Astrocyte (in vitro differentiated cells and primary cell): ENCODE results near the gene OR52D1. TPM values are rescaled to one million over a fixed set of nuclear protein-coding genes. Genes with fewer than 3 reads are reported as not detected.

Experiments used
- DNase-seq: peaks from one replicate; pipeline ENCODE4 v3.0.0-alpha.2; 2010; ENCODE audit warnings: low read depth
- FAIRE-seq: peaks from 2 replicates; lab custom pipeline; 2011; peaks lifted over from hg19 to GRCh38; lab: Jason Lieb, UNC
- H2AFZ ChIP-seq: 2 replicates; pipeline ENCODE4 v1.6.0; 2012; ENCODE audit warnings: low read depth, low read length, inconsistent platforms
- H3K27ac ChIP-seq: 2 replicates; pipeline ENCODE4 v1.5.1; 2011; ENCODE audit warnings: low read depth, low read length, inconsistent platforms
- H3K27me3 ChIP-seq: 2 replicates; pipeline ENCODE4 v1.6.0; 2011; ENCODE audit warnings: low read length, inconsistent platforms; ENCODE audit not compliant: insufficient read depth
- H3K36me3 ChIP-seq: 2 replicates; pipeline ENCODE4 v1.5.1; 2011; ENCODE audit warnings: low read length, inconsistent platforms; ENCODE audit not compliant: insufficient read depth
- H3K4me1 ChIP-seq: 2 replicates; pipeline ENCODE4 v1.5.1; 2011; ENCODE audit warnings: low read length, inconsistent platforms; ENCODE audit not compliant: insufficient read depth
- H3K4me2 ChIP-seq: 2 replicates; pipeline ENCODE4 v1.6.0; 2012; ENCODE audit warnings: low read length, inconsistent platforms
- H3K4me3 ChIP-seq: 2 replicates; pipeline ENCODE4 v1.5.1; 2011; ENCODE audit warnings: low read depth, mild to moderate bottlenecking, low read length, inconsistent platforms; ENCODE audit not compliant: insufficient read depth
- H3K79me2 ChIP-seq: 2 replicates; pipeline ENCODE4 v1.6.0; 2012; ENCODE audit warnings: mild to moderate bottlenecking, low read length, inconsistent platforms; ENCODE audit not compliant: insufficient read depth
- H3K9ac ChIP-seq: 2 replicates; pipeline ENCODE4 v1.6.0; 2012; ENCODE audit warnings: mild to moderate bottlenecking, low read length, inconsistent platforms
- H3K9me3 ChIP-seq: 2 replicates; pipeline ENCODE4 v1.5.1; 2012; ENCODE audit warnings: low read depth, mild to moderate bottlenecking, low read length, inconsistent platforms; ENCODE audit not compliant: insufficient read depth
- H4K20me1 ChIP-seq: 2 replicates; pipeline ENCODE4 v1.6.0; 2012; ENCODE audit warnings: low read length, inconsistent platforms; ENCODE audit not compliant: insufficient read depth
- H3K27ac Mint-ChIP-seq: one replicate; pipeline ENCODE4 v1.8.0; 2021; ENCODE audit warnings: mild to moderate bottlenecking, mixed read lengths; ENCODE audit not compliant: unreplicated experiment
- H3K27me3 Mint-ChIP-seq: one replicate; pipeline ENCODE4 v1.8.0; 2021; ENCODE audit warnings: low read depth, mixed read lengths; ENCODE audit not compliant: unreplicated experiment
- H3K36me3 Mint-ChIP-seq: one replicate; pipeline ENCODE4 v1.8.0; 2021; ENCODE audit warnings: low read depth, mixed read lengths; ENCODE audit not compliant: unreplicated experiment
- H3K4me1 Mint-ChIP-seq: one replicate; pipeline ENCODE4 v1.8.0; 2021; ENCODE audit warnings: low read depth, mixed read lengths; ENCODE audit not compliant: unreplicated experiment
- H3K4me3 Mint-ChIP-seq: one replicate; pipeline ENCODE4 v1.8.0; 2021; ENCODE audit warnings: mild to moderate bottlenecking, moderate library complexity, mixed read lengths; ENCODE audit not compliant: unreplicated experiment
- H3K9me3 Mint-ChIP-seq: one replicate; pipeline ENCODE4 v1.8.0; 2021; ENCODE audit warnings: mild to moderate bottlenecking, mixed read lengths; ENCODE audit not compliant: unreplicated experiment
- EZH2 ChIP-seq: IDR thresholded peaks from 2 replicates; pipeline ENCODE4 v1.6.1; 2012; ENCODE audit warnings: mild to moderate bottlenecking, low read length, inconsistent platforms; ENCODE audit not compliant: insufficient read depth
- total RNA-seq: library from RNA; stranded (reverse); gene quantifications from 2 replicates; pipeline ENCODE4 v1.2.1, GENCODE V29; 2021
- TF ChIP-seq, protein P1 (sequence below): IDR thresholded peaks from 2 replicates; pipeline ENCODE4 v1.5.1; 2011; ENCODE audit warnings: low read depth, mild to moderate bottlenecking, inconsistent platforms, low read length, moderate library complexity; ENCODE audit not compliant: insufficient read depth

OR52D1 gene
- total RNA-seq, 1 donor from 2014 or later: not detected

- Histone ChIP-seq H3K9me3 (no peaks in the 10 kb centered on the region), H3K79me2 (no peaks in the 10 kb centered on the region), H3K4me1 (no peaks in the 10 kb centered on the region), H3K4me3 (no peak overlapping the region), H4K20me1 (no peaks in the 10 kb centered on the region), H3K27me3 (no peaks in the 10 kb centered on the region), H3K36me3 (no peaks in the 10 kb centered on the region), H3K9ac (no peak overlapping the region), H2AFZ (no peak overlapping the region), H3K27ac (no peak overlapping the region), H3K4me2 (no peak overlapping the region)
- H3K36me3 Mint-ChIP-seq: peaks cover 2% of the 10 kb centered on the region
- H3K9me3 Mint-ChIP-seq: no peaks in the 10 kb centered on the region
- no peak overlapping the region for H3K27ac Mint-ChIP-seq
- H3K4me3 Mint-ChIP-seq: no peak overlapping the region
- H3K27me3 Mint-ChIP-seq: peaks cover 4% of the 10 kb centered on the region
- FAIRE-seq (no peak), DNase-seq (no peak)
- no peak for TF ChIP-seq EZH2
- TF ChIP-seq, protein P1, sequence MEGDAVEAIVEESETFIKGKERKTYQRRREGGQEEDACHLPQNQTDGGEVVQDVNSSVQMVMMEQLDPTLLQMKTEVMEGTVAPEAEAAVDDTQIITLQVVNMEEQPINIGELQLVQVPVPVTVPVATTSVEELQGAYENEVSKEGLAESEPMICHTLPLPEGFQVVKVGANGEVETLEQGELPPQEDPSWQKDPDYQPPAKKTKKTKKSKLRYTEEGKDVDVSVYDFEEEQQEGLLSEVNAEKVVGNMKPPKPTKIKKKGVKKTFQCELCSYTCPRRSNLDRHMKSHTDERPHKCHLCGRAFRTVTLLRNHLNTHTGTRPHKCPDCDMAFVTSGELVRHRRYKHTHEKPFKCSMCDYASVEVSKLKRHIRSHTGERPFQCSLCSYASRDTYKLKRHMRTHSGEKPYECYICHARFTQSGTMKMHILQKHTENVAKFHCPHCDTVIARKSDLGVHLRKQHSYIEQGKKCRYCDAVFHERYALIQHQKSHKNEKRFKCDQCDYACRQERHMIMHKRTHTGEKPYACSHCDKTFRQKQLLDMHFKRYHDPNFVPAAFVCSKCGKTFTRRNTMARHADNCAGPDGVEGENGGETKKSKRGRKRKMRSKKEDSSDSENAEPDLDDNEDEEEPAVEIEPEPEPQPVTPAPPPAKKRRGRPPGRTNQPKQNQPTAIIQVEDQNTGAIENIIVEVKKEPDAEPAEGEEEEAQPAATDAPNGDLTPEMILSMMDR: no peak
- H3K4me1 Mint-ChIP-seq: no peaks in the 10 kb centered on the region
These were observed 45.6 kb downstream of the OR52D1 start for GRCh38 chr11:5534046-5534445.

- Histone ChIP-seq H3K9me3 (no peaks in the 10 kb centered on the region), H3K4me2 (no peak overlapping the region), H3K9ac (no peak overlapping the region), H4K20me1 (no peaks in the 10 kb centered on the region), H3K4me1 (no peaks in the 10 kb centered on the region), H2AFZ (no peak overlapping the region), H3K79me2 (no peaks in the 10 kb centered on the region), H3K27me3 (no peaks in the 10 kb centered on the region), H3K36me3 (no peaks in the 10 kb centered on the region), H3K27ac (no peak overlapping the region), H3K4me3 (no peak overlapping the region)
- TF ChIP-seq EZH2: no peak
- TF ChIP-seq, protein P1: no peak
- Mint-ChIP-seq H3K4me1 (no peaks in the 10 kb centered on the region), H3K27me3 (no peaks in the 10 kb centered on the region), H3K4me3 (no peak overlapping the region), H3K9me3 (no peaks in the 10 kb centered on the region), H3K27ac (no peak overlapping the region), H3K36me3 (peaks cover 2% of the 10 kb centered on the region)
- DNase-seq (no peak), FAIRE-seq (no peak)
These were observed 48.0 kb downstream of the OR52D1 start for GRCh38 chr11:5536482-5536881.

Other genes with a start within 250 kb of the OR52D1 start
- gene HBG1, start 238.8 kb upstream of the OR52D1 start, total RNA-seq: not detected in 2 replicates
- gene HBG2, start 233.9 kb upstream of the OR52D1 start, total RNA-seq: not detected in 2 replicates
- not detected in 2 replicates for gene HBE1, start 218.7 kb upstream of the OR52D1 start, total RNA-seq
- not detected in 2 replicates for gene OR51B4, start 186.7 kb upstream of the OR52D1 start, total RNA-seq
- gene OR51B2, start 164.4 kb upstream of the OR52D1 start, total RNA-seq: not detected in 2 replicates
- not detected in 2 replicates for gene OR51B5, start 145.2 kb upstream of the OR52D1 start, total RNA-seq
- gene OR51B6, start 137.2 kb upstream of the OR52D1 start, total RNA-seq: not detected in 2 replicates
- not detected in 2 replicates for gene OR51M1, start 104.9 kb upstream of the OR52D1 start, total RNA-seq
- not detected in 2 replicates for gene OR51Q1, start 66.6 kb upstream of the OR52D1 start, total RNA-seq
- not detected in 2 replicates for gene OR51I1, start 47.2 kb upstream of the OR52D1 start, total RNA-seq
- gene OR51I2, start 39.4 kb upstream of the OR52D1 start, total RNA-seq: not detected in 2 replicates
- gene UBQLN3, start 21.3 kb downstream of the OR52D1 start, total RNA-seq: not detected in 2 replicates
- 0.27 TPM in 1 of 2 replicates, not detected in the other for gene UBQLNL, start 28.0 kb downstream of the OR52D1 start, total RNA-seq
- gene OR52H1, start 59.9 kb downstream of the OR52D1 start, total RNA-seq: not detected in 2 replicates
- not detected in 2 replicates for gene OR52B6, start 92.2 kb downstream of the OR52D1 start, total RNA-seq
- gene TRIM6, start 108.0 kb downstream of the OR52D1 start, total RNA-seq: 17.6 and 23.9 TPM in 2 replicates
- 1.2 and 4.6 TPM in 2 replicates for gene TRIM34, start 136.3 kb downstream of the OR52D1 start, total RNA-seq
- gene TRIM5, start 196.4 kb downstream of the OR52D1 start, total RNA-seq: 45.3 and 55.6 TPM in 2 replicates
- 167 and 205 TPM in 2 replicates for gene TRIM22, start 201.1 kb downstream of the OR52D1 start, total RNA-seq
- not detected in 2 replicates for gene OR56B1, start 247.8 kb downstream of the OR52D1 start, total RNA-seq